ENCODE data around the gene PNKD.

DNA sequence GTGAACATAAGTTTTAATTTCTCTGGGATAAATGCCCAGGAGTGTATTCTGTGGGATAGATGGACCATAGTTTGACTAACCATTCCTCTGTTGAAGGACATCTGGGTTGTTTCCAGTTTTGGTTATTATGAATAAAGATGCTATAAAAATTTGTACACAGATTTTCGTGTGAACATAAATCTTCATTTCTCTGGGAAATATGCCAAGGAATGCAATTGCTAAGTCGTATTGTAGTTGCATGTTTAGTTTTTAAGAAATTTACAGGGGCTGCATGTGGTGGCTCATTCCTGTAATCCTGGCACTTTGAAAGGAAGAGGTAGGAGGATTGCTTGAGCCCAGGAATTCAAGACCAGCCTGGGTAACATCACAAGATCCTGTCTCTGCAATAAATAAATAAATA, 104.9 kb downstream of the PNKD start:
- TF ChIP-seq, protein P1, sequence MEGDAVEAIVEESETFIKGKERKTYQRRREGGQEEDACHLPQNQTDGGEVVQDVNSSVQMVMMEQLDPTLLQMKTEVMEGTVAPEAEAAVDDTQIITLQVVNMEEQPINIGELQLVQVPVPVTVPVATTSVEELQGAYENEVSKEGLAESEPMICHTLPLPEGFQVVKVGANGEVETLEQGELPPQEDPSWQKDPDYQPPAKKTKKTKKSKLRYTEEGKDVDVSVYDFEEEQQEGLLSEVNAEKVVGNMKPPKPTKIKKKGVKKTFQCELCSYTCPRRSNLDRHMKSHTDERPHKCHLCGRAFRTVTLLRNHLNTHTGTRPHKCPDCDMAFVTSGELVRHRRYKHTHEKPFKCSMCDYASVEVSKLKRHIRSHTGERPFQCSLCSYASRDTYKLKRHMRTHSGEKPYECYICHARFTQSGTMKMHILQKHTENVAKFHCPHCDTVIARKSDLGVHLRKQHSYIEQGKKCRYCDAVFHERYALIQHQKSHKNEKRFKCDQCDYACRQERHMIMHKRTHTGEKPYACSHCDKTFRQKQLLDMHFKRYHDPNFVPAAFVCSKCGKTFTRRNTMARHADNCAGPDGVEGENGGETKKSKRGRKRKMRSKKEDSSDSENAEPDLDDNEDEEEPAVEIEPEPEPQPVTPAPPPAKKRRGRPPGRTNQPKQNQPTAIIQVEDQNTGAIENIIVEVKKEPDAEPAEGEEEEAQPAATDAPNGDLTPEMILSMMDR (conservative IDR thresholded peaks at IDR 0.05; ENCODE audit: low read length) = no peak
- TF ChIP-seq EZH2phosphoT487 (IDR thresholded peaks at IDR 0.05; ENCODE audit: borderline replicate concordance) = no peak
